Measurements from ENCODE around the gene NUDT14.

NUDT14 gene

DNA sequence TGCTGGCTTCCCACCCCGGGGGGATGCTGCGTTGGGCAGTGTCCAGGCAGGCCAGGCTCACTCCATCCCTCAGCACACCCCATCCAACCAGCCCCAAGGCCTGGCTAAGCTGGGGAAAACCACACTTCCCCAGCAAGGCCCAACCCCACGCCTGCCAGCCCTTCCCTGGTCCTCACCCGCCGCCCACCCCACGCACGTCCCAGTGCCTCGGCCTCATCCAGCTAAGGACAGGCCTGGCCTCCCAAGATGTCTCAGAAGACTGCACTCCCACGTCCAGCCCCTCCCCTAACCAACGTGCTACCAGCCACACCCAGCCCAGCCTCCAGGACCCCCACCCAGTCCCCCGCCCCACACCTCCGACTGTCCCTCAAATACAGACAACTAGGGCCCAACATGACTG is 22.3 kb downstream of the NUDT14 start:
- DNase-seq (ENCODE audit: low read depth) = no peak

DNA sequence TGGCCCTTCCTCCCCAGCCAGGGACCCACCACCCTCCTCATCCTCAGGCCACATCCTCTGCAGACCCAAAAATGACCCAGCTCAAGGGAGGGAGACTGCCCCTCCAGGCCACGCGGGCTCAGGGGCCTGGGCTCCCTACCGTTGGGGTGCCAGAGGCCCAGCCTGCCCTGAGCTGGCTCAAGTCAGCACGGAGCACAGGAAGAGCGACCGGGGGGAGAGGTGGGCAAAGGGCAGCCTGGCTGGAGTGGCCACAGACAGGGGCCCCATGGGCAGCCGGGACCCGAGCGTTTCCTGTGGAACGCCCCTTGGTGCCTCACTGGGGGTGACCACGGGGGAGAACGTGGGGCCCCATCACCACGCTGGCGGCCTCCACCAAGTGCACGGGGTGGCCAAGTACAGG is 23.2 kb downstream of the NUDT14 start:
- no peak for DNase-seq (ENCODE audit: low read depth)

GRCh38 chr14:105156414-105157375 is 24.4 kb downstream of the NUDT14 start:
- DNase-seq (ENCODE audit: low read depth) = no peak

- DNase-seq (ENCODE audit: low read depth) = no peak
Observed at GRCh38 chr14:105155681-105156413, 25.3 kb downstream of the NUDT14 start.

DNA sequence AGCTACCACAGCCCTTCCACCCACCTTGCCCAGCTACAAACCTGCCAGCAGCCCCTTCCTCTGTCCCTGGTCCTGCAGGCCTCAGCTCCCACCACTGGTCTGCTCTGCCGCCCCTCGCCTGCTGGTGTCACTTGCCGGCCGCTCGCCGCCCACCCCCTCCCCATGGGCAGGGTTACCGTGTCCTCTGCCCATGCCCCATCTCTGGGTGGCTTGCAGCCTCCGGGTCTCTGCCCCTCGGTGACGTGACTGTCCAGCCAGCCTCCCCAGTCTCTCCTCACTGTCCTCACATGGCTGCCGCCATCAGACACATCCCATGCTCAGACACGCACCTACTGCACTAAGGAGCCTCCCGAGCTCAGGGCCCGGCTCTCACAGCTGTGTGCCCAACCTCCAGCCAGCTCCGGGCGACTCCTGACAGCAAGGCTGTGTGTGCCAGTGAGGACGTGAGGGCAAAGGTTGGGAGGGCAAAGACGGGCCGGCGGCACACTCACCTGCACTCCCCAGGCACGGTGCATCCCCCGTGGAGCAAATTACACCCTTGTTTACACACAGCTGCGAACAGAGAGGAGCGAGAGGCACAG is 26.0 kb downstream of the NUDT14 start:
- no peak for DNase-seq (ENCODE audit: low read depth)

DNA sequence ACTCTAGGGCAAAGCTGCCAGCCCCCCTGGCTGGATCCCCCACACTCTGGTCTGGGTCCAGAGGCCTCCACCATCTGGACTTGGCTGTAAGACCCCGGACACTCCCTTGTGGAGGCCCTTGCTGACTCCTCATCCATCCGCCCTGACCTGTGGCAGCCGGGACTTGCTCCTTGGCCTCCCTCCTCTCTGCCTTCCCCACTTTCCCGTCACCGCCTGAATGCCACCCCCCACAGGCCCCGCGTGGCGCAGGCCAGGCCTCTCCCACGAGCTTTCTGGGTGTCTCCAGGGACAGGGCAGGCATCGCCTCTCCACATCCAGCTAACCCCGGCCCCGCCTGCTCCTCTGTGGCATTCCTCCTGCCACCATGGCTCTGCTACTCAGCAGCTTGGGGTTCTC is 26.6 kb downstream of the NUDT14 start:
- no peak for DNase-seq (ENCODE audit: low read depth)

- no peak for DNase-seq (ENCODE audit: low read depth)
Observed at GRCh38 chr14:105153739-105154475, 27.2 kb downstream of the NUDT14 start.

GRCh38 chr14:105153331-105153731 is 27.8 kb downstream of the NUDT14 start:
- no peak for DNase-seq (ENCODE audit: low read depth)

DNA sequence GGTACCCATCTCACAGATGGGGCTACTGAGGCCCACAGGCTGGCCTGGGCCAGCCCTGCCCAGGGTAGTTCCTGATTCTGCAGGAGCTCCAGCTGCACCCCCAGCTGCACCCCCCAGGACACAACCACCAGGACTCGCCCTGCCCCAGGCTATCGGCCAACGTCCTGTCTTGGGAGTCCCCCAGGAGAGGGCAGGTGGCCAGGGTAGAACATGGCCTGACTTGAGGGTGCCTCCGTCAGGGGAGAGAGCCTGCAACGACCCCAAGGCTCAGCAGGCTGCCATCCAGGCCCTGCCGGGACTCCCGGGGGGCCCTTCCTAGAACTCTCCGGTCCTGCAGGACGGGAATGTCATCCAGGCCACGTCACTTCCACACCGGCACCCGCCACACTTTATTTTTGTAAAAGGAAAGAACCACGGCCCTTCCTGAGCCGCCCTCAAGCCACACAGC is 28.3 kb downstream of the NUDT14 start:
- DNase-seq (ENCODE audit: low read depth) = no peak

GRCh38 chr14:105151838-105152793 is 29.0 kb downstream of the NUDT14 start:
- DNase-seq (ENCODE audit: low read depth) = no peak

- DNase-seq (ENCODE audit: low read depth) = no peak
Observed at GRCh38 chr14:105151084-105151837, 29.9 kb downstream of the NUDT14 start.

- DNase-seq (ENCODE audit: low read depth) = no peak
Observed at GRCh38 chr14:105150368-105151083, 30.6 kb downstream of the NUDT14 start.

- DNase-seq (ENCODE audit: low read depth) = no peak
Observed at GRCh38 chr14:105150026-105150367, 31.1 kb downstream of the NUDT14 start.

GRCh38 chr14:105149146-105149781 is 31.8 kb downstream of the NUDT14 start:
- DNase-seq (ENCODE audit: low read depth) = no peak

GRCh38 chr14:105148604-105149145 is 32.4 kb downstream of the NUDT14 start:
- DNase-seq (ENCODE audit: low read depth) = no peak

DNA sequence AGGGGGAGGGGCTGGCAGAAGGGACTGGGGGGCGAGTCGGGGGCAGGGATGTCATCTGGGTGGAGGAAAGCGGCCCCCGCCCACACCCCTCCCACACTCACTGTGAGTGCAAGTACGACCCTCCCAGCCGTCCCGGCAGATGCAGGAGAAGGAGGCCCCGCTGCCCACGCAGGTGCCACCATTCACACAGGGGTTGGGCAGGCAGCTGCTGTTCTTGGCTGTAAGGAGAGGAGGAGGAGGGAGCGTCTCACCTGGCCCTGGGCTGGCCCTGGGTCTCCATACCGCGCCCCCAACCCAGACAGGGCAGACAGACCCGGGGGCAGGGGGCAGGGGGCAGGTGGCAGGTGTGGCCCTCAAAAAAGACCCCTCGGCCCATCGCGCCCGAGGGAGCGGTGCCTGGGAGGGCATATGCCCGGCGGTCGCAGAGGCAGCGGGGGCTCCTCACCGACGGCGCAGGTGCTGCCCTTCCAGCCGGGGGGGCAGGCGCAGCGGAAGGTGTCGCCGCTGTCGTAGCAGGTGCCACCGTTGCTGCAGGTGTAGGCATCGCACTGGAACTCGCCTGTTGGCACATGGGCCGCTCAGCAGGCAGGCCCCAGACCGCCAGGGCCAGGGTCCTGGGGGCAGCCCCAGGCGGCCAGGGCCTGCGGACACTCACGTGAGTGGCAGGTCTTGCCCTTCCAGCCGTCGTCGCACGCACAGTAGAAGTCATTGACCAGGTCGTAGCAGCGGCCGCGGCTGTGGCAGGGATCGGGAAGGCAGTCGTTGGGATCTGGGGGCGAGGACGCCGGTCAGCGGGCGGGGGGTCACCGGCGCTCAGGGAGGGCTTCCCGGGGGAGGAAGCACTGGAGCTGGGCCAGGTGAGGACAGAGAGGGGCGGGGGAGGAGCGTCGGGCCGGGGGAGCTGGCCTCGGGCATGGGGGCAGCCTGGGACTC is 33.2 kb downstream of the NUDT14 start:
- no peak for DNase-seq (ENCODE audit: low read depth)

DNA sequence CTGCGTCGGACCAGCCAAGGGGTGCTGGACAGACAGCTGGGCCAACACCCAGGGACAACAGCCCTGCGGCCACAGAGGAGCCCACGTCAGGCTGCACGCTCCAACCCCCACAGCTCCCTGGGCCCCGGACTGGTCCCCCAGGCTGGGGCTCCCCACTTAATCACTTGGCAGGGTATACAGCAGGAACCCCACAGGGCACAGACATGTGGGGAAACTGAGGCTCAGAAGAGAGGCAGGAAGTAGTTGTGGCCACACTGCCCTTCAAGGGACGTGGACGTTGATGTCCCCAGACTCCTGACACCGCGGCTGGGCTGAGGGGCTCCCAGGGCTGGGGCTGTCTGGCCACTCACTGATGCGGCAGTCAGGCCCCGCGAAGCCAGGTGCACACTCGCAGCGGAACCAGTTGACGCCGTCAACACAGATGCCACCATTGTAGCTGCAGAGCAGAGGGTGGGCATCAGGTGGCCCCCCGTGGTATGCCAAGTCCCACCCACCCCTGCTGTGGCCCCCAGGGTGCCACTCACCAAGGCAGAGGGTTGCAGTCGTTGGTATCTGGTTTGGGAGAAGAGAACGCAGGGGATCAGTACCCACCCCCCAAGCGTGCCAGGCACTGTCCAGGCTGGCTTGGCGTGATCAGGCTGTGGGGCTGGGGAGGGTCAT is 34.0 kb downstream of the NUDT14 start:
- DNase-seq (ENCODE audit: low read depth) = no peak
